DOHH2 (cell line): ENCODE results near the gene RAB15.

Source experiments
- H3F3A ChIP-seq: fragments of 200-600 bp; sonication (generic), shearing (Covaris generic); 2 replicates; pipeline ENCODE4 v1.6.0; 2016; ENCODE audit warnings: antibody characterized with exemption, mild to moderate bottlenecking; ENCODE audit not compliant: control insufficient read depth, insufficient read depth
- H3K27ac ChIP-seq: fragments of 200-600 bp; sonication (generic); 2 replicates; pipeline ENCODE4 v1.5.1; 2014; ENCODE audit warnings: low read depth, mild to moderate bottlenecking, low read length, moderate library complexity
- H3K27me3 ChIP-seq: fragments of 200-600 bp; sonication (generic); 2 replicates; pipeline ENCODE4 v1.6.1; 2014; ENCODE audit warnings: mild to moderate bottlenecking, low read length, mixed read lengths; ENCODE audit not compliant: control insufficient read depth
- H3K36me3 ChIP-seq: fragments of 200-600 bp; sonication (generic); 2 replicates; pipeline ENCODE4 v1.6.1; 2014; ENCODE audit warnings: mild to moderate bottlenecking, low read length, moderate library complexity, mixed read lengths; ENCODE audit not compliant: control insufficient read depth
- H3K4me1 ChIP-seq: fragments of 200-600 bp; sonication (generic); 2 replicates; pipeline ENCODE4 v1.6.1; 2014; ENCODE audit warnings: mild to moderate bottlenecking, low read length, mixed read lengths; ENCODE audit not compliant: control insufficient read depth
- H3K4me2 ChIP-seq: fragments of 200-600 bp; sonication (generic); 2 replicates; pipeline ENCODE4 v1.6.0; 2014; ENCODE audit warnings: mild to moderate bottlenecking, low read length, moderate library complexity
- H3K4me3 ChIP-seq: fragments of 200-600 bp; sonication (generic); 2 replicates; pipeline ENCODE4 v1.5.1; 2014; ENCODE audit warnings: mild to moderate bottlenecking, low read length, mixed read lengths
- H3K79me2 ChIP-seq: fragments of 200-600 bp; sonication (generic); 2 replicates; pipeline ENCODE4 v1.6.1; 2014; ENCODE audit warnings: mild to moderate bottlenecking, low read length, mixed read lengths; ENCODE audit not compliant: control insufficient read depth
- H3K9me2 ChIP-seq: fragments of 200-600 bp; sonication (generic); replicated peaks from 2 replicates; pipeline ENCODE4 v1.6.1; 2014; ENCODE audit warnings: mild to moderate bottlenecking, low read length, mixed read lengths; ENCODE audit not compliant: control insufficient read depth
- H3K9me3 ChIP-seq: fragments of 200-600 bp; sonication (generic); 2 replicates; pipeline ENCODE4 v1.6.1; 2014; ENCODE audit warnings: antibody characterized with exemption, low read length, mixed read lengths; ENCODE audit not compliant: control insufficient read depth, insufficient read depth
- H4K20me1 ChIP-seq: fragments of 200-600 bp; sonication (generic); 2 replicates; pipeline ENCODE4 v1.6.0; 2014; ENCODE audit warnings: low read depth, mild to moderate bottlenecking, antibody characterized with exemption, low read length, moderate library complexity; ENCODE audit not compliant: control insufficient read depth, insufficient read depth
- EZH2phosphoT487 ChIP-seq: fragments of 200-600 bp; sonication (generic); IDR thresholded peaks from 2 replicates; pipeline ENCODE4 v1.6.1; 2017; ENCODE audit warnings: borderline replicate concordance, mild to moderate bottlenecking, antibody characterized with exemption, low read length, moderate library complexity, mixed read lengths
- TF ChIP-seq, protein P1 (sequence below): fragments of 200-600 bp; sonication (generic); IDR thresholded peaks from one replicate; pipeline ENCODE4 v1.5.1; 2014; ENCODE audit warnings: antibody characterized with exemption, mild to moderate bottlenecking, low read depth, low read length; ENCODE audit not compliant: poor library complexity, severe bottlenecking

Gene RAB15

DNA sequence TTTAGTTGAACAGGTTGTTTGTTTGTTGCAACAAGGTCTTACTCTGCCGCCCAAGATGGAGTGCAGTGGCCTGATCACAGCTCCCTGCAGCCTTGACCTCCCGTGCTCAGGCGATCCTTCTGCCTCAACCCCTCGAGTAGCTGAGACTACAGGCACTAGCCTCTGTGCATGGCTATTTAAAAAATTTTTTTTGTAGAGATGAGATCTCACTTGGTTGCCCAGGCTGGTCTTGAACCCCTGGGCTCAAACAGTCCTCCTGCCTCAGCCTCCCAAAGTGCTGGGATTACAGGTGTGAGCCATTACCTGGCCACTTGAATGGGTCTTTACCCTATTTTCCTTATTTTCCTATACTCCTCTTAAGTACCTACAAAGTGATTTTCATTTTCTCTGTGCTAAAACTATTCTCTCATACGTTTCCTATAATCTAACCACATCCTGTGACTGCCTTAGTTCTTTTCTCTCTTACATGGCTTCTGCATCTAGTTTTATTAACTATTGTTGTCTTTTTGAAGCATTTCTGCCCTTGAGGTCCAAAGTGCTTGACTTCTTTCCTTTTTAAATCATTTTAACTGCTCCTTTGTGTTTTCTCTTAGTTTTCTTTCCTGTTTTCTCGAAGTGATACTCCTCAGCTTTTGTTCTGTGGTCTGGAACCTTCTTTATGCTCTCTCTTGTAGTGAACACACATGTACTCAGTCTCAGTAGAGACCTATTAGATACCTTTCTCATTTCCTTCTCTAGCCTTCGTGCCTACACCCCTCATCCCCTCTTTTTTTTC is 43.7 kb downstream of the RAB15 start:
- Histone ChIP-seq H3F3A (no peaks in the 10 kb centered on the region; the same call in 1 of the 2 replicates), H3K4me2 (0 out of 2 replicates have a peak overlapping the region, but pooled peaks have one; percentile 6), H3K4me1 (peaks cover 23% of the 10 kb centered on the region), H4K20me1 (no peaks in the 10 kb centered on the region), H3K27me3 (no peaks in the 10 kb centered on the region), H3K4me3 (no peak overlapping the region), H3K9me3 (no peaks in the 10 kb centered on the region), H3K27ac (peak overlapping the region; percentile 27), H3K36me3 (peaks cover 94% of the 10 kb centered on the region), H3K79me2 (peaks cover 16% of the 10 kb centered on the region), H3K9me2 (no peaks in the 10 kb centered on the region)
- no peak for TF ChIP-seq EZH2phosphoT487
- TF ChIP-seq, protein P1, sequence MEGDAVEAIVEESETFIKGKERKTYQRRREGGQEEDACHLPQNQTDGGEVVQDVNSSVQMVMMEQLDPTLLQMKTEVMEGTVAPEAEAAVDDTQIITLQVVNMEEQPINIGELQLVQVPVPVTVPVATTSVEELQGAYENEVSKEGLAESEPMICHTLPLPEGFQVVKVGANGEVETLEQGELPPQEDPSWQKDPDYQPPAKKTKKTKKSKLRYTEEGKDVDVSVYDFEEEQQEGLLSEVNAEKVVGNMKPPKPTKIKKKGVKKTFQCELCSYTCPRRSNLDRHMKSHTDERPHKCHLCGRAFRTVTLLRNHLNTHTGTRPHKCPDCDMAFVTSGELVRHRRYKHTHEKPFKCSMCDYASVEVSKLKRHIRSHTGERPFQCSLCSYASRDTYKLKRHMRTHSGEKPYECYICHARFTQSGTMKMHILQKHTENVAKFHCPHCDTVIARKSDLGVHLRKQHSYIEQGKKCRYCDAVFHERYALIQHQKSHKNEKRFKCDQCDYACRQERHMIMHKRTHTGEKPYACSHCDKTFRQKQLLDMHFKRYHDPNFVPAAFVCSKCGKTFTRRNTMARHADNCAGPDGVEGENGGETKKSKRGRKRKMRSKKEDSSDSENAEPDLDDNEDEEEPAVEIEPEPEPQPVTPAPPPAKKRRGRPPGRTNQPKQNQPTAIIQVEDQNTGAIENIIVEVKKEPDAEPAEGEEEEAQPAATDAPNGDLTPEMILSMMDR: no peak

DNA sequence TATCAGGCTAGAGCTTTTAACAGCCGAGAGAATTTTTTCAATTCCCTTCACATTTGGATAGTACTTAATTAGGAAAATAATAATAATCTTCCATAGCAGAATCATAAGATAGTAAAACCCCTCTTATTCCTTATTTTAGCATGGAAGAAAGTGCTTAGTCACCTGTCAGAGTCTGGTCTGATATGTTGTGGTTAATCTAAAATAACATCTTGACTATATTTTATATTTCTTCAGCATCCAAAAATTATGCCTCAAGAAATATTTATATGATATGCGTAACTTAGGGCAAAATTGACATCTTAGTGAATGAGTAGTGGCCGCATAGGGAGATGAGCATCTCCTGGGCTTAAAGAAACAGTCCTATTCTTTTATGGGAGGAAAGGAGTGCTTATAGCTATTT is 45.1 kb downstream of the RAB15 start:
- no peaks in the 10 kb centered on the region for H4K20me1 ChIP-seq
- peaks cover 23% of the 10 kb centered on the region for H3K79me2 ChIP-seq
- no peaks in the 10 kb centered on the region for H3K9me3 ChIP-seq
- H3F3A ChIP-seq: no peaks in the 10 kb centered on the region; the same call in 1 of the 2 replicates
- TF ChIP-seq, protein P1: no peak
- TF ChIP-seq EZH2phosphoT487: no peak
- no peaks in the 10 kb centered on the region for H3K27me3 ChIP-seq
- H3K4me2 ChIP-seq: no peak overlapping the region
- H3K4me1 ChIP-seq: peaks cover 23% of the 10 kb centered on the region
- H3K9me2 ChIP-seq: no peaks in the 10 kb centered on the region
- no peak overlapping the region for H3K27ac ChIP-seq
- H3K36me3 ChIP-seq: peaks cover 82% of the 10 kb centered on the region
- H3K4me3 ChIP-seq: no peak overlapping the region

DNA sequence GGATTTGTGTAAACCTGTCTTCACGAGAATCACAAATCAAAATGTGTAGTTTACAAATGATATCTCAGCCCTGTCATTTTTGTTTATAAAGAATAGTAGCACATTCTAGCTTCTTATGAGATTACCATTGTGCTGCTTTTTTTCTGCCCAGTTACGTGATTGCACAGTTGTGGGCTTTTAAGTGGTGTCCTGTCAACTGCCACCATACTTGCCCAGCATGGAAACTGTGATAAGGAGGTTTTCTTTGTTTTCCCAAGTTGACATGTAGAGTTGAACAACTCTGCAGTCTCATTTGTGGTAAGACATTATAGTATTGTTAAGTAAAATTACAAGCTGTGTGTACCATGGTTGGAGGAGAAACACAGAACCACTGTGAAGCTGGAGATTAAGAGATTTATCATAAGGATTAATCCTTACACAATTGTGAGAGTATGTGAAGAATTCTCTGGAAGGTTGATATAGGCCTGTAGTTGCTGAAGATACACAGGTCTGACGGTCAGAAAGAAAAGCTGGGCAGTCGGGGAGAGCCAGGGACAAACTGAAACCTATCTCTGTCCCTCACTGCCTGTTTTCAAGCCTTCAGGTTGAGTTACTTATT is 45.6 kb downstream of the RAB15 start:
- Histone ChIP-seq H3K4me2 (no peak overlapping the region), H3K9me2 (no peaks in the 10 kb centered on the region), H3K79me2 (peaks cover 29% of the 10 kb centered on the region), H3K4me3 (no peak overlapping the region), H3K36me3 (peaks cover 79% of the 10 kb centered on the region), H3K27ac (no peak overlapping the region), H3F3A (no peaks in the 10 kb centered on the region; the same call in 1 of the 2 replicates), H3K27me3 (no peaks in the 10 kb centered on the region), H3K4me1 (peaks cover 23% of the 10 kb centered on the region), H4K20me1 (peaks cover 4% of the 10 kb centered on the region; the same call in 1 of the 2 replicates), H3K9me3 (no peaks in the 10 kb centered on the region)
- no peak for TF ChIP-seq EZH2phosphoT487
- TF ChIP-seq, protein P1: no peak
